CD4-positive, alpha-beta T cell treated with Interleukin-1 beta for 1 hour (primary cell): Measurements from ENCODE around the gene LPCAT1.
"Not testable (repeated sequence)": the region's sequence is repeated elsewhere in the genome, so short reads cannot be mapped to it uniquely, and the experiment has no call there.

ENCODE experiments used
- DNase-seq, 2 donors: peaks; one replicate each; pipeline ENCODE4 v3.0.0-alpha.2; 2020 to 2022

Gene LPCAT1

GRCh38 chr5:1508659-1509290 is 15.0 kb downstream of the LPCAT1 start:
- peak in 1 of 2 donors; percentile 0 for DNase-seq

GRCh38 chr5:1507961-1508658 is 15.7 kb downstream of the LPCAT1 start:
- no peak for DNase-seq

DNA sequence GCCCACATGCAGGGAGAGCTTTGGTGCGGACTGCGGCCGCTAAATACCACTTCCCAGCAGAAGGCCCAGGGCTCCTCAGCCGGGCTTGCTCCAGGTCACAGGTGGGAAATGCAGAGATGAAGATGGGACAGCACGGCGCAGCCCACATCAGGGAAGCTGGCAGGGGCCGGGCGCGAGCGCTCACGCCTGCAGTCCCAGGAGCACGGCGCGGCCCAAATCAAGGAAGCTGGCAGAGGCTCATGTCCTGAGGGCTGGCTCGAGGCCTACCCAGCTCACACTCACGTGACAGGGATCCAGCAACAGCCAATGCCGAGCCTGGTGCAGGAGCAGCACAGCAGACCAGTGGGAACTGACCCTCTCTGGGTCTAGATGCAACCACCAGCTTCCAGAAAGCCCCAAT is 16.3 kb downstream of the LPCAT1 start:
- DNase-seq: no peak

DNA sequence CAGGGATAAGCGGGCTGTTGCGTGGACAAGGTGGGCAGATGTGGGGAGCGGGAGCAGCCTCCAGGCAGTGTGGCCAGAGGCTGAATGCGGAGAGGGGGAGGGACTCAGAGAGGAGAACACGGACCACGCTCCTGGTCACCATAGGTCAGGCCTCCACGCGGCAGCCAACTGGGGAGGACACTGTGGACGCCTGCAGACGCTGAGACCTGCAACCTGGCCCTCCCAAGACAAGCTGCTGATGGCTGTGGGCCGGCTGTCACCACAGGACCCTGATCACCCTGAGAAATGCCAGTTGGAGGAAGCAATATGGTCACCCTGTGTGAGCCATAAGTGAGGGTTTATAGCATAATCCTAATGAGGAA is 16.8 kb downstream of the LPCAT1 start:
- DNase-seq: no peak

GRCh38 chr5:1506242-1507013 is 17.3 kb downstream of the LPCAT1 start:
- no peak for DNase-seq

DNA sequence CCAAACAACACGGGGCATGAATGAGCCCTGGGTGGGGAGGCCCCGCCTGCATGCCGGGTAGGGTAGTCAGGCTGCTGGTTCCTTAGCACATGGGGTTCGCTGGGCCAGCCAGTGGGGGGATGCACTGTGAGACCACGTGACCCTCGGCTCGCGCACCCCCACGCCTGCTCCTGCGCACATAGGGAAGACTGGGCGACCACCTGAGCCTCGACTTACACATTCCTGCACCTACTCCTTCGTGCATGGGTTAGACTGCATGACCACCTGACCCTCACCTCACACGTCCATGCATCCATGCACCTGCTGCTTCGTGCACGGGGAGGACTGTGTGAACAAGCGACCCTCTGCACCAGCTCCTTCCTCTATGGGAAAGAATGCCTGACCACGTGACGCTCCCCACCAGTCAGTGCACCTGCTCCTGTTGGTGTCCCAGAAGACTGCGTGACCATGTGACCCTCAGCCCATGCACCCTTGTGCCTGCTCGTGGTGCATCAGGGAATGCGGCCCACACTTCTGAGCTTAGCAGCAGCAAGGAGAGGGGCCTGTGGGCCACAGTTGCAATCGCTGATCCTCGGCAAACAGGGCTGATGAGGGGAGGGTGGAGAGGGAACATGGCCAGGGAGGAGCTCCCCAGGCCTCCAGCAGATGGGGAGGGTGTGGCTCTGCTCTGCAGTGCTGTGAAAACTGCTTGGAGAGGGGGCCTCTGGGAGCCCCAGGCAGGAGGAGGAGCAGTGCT is 18.1 kb downstream of the LPCAT1 start:
- no peak for DNase-seq

GRCh38 chr5:1505089-1505488 is 18.7 kb downstream of the LPCAT1 start:
- not testable (repeated sequence) for DNase-seq

DNA sequence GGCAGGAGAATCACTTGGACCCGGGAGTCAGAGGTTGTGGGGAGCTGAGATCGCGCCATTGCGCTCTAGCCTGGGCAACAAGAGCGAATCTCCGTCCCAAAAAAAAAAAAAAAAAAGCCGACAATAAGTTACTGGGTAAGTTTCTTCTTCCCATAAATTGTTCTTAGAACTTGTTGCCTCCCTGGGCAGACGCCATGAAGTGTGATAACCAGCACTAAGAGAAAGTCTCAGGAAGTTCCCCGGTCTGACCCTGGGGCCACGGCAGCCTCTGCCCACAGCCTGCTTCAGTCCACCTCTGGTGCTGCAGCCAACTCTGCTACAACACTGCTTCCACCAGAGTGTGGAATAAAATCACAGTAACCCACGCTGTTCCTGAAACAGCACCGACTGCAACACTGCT is 19.1 kb downstream of the LPCAT1 start:
- no peak for DNase-seq

DNA sequence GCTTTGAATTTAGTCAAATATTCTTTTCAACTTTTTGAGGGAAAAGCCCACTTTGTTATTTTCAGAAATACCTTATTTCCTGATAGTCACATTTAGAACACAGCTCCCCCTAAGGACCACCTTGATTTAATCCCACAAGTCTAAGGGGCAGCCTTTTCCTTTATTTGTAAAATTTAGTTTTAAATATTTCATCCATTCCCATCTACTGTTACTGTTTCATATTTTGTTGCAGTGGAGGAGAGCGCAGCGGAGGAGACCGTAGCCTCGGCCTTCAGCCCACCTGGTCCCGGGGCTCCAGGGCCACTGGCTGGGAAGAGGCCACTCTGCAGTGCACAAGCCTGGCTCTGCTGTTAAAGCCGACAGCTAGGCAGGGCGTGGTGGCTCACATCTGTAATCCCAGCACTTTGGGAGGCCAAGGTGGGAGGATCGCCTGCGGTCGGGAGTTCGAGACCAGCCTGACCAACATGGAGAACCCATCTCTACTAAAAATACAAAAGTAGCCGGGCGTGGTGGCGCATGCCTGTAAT is 19.6 kb downstream of the LPCAT1 start:
- no peak for DNase-seq

GRCh38 chr5:1503241-1504068 is 20.3 kb downstream of the LPCAT1 start:
- DNase-seq: peak in 1 of 2 donors; percentile 76

DNA sequence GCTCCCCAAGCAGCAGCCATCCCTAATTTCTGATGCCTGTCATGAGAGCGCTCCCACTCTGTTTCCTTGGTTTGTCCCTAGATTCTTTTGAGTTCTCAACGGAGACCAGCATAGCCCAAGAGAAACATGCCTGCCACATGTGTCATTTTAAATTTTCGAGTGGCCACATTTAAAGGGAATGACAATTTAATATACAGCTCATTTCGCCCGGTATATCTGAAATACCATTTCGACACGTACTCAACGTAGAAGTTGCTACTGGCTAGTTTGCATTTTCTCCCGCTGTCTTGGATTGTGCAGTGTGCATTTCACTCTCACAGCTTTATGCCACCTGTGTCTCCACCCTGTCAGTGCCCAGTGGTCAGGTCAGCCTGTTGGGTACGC is 21.0 kb downstream of the LPCAT1 start:
- no peak for DNase-seq

DNA sequence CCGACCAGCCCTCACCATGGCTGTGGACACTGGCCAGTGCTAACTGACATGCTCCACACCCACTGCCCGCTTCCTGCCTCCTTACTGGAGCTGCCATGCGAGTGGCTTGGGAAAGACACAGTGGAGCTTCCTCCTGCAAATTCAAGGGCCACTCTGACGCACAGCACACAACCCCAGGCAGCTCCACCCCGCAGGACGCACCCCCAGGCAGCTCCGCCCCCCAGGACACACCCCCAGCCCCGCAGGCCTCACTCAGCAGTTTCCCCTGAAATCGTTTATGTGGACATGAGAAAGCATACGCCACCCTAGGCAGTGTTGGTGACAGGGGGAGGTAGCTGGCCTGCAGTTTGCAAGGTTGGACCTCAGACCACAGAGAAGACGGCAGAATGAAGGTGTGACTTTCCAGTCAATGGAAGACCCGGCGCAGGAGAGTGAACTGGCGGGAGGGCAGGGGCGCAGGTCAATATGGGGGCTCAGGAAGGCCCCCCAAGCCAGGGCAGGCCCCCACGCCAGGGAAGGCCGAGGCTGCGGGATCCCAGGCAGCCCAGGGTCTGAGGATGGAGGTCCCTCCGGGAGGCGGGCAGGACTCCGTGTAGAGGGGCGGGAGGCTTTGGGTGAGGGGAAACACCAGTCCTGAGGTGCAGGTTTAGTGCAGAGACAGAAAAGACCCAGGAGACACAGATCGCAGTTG is 21.6 kb downstream of the LPCAT1 start:
- DNase-seq: peak; percentile 40 to 84

DNA sequence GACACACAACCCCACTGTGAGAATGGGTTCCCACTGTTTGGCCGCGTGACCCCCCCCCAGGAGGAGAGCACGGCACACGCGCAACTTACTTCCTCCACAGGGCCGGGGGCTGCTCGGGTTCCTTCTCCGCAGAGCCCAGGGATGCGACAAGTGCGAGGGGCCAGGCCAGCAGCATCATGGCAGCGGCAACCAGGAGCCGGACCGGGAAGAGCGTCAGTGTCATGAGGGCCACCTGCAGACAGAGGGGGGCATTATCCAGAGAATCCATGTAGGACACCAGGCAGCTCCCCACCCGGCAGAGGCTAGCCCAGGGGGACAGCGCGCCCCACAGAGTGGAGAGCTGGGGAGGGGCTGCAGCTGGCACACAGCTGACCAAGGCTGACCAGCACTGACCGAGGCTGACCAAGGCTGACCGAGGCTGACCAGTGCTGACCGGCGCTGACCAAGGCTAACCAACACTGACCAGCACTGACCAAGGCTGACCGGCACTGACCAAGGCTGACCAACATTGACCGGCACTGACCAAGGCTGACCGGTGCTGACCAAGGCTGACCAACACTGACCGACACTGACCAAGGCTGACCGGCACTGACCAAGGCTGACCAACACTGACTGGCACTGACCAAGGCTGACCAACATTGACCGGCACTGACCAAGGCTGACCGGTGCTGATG is 22.3 kb downstream of the LPCAT1 start:
- DNase-seq: no peak

GRCh38 chr5:1500411-1501091 is 23.2 kb downstream of the LPCAT1 start:
- no peak for DNase-seq

DNA sequence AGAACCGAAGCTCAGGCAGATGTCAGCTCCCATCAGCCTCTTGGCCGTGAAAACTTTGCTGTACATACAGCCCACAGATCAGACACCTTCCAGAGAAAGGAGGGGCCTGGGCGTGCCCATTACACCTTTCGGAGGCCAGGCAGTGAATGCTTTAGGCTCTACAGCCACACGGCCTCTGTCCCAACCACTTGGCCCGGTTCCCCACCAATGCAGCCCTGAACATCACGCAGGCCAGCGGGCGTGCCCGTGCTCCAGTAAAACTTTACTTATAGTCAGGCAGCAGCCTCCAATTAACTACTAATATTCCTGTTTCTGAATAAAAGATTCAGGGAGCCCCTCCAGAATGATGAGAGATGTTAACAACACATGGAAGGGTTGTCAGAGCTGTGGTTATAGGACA is 23.9 kb downstream of the LPCAT1 start:
- no peak for DNase-seq

DNA sequence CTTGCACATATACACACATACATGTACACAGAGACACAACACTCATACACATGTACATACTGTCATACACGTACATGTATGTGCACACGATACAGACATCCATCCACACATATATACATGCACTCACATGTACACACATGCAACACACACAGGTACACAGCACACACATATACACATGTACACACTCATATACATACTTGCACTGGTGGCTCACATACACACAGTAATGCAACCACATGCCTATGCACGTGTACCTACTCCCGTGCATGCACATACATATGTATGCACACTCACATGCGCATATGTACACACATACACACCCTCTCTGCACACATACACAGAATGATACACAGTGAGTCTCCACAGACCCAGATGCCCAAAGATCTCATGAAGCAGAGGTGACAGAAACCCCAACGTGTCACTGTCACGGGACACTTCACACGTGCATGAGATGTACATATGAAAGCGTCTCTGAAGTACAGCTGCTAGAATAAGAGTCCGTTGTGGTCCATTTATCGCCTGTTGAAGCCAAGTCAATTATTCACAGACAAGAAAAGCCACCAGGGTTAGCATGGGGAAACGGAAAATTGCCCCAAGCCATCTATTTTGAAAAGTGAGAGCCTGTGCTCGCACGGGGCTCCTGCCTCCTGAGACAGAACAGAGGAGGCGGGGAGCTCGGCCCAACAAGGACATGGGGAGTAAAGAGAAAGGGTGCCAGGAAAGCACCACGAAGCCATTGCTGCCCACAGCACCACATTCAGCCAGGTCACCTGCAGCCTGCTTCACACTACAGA is 24.9 kb downstream of the LPCAT1 start:
- peak in 1 of 2 donors; percentile 23 for DNase-seq

DNA sequence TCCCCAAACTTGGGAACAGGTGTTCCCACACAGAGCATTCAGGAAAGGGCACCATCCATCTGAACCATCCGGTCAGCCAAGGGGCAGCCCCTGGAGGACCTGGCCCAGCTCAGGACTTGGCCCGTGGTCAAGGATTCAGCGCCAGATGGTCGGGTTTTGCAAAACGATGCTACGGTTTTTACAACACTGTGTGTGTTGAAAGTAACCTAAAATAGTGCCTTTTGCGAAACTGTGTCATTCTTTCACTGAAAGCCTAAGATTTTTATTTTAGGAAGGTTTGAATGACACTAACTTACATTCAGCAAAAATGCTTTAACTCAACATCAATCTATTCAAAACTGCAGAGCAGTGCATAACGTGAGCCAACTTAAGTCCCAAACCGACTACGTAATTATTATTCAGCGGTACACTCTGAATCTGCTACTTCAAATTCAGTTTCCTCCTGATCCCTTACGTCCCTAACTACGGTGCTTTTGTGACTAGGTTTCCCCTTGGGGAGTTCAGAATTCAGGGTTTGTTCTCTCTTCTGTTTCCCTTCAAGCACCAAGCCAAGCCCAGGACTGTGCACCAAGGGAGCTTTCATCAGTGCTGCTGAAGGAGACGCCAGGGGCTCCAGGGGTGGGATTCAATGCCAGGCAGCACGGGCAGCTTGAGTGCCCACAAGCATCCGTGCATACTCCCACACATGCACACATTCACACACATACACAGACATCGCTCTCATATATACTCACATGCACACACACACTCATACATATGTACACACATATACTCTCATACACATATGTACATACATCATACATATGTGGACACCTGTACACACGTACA is 25.8 kb downstream of the LPCAT1 start:
- DNase-seq: no peak

DNA sequence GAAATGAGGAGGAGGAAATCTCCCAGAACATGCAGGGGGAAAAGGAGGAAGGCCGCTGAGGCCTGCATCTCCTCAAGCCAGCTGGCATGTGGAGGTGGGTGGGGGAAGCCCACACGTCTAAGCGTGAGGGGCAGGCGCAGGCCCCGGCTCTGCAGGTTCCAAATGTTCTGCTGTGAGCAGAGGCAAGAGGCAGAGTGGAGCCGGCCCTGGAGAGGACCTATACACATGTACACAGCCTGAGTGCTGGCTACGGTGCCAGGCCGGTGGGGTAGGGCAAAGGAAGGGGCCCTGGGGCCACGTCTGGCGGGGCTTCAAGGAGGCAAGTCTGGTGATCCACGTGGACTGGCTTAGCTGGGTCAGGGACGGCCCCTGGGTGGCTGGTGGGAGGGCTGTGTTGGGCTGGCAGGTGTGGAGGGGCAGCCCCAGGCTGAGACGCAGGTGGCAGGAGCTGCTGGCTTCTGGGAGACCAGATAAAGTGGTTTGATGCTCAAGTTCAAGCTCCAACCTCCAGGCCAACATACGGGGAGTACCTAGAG is 26.4 kb downstream of the LPCAT1 start:
- DNase-seq: peak in 1 of 2 donors; percentile 38
